ENCODE results near the gene WNK1.
"Not testable (repeated sequence)": the region's sequence is repeated elsewhere in the genome, so short reads cannot be mapped to it uniquely, and the experiment has no call there.

WNK1 gene

DNA sequence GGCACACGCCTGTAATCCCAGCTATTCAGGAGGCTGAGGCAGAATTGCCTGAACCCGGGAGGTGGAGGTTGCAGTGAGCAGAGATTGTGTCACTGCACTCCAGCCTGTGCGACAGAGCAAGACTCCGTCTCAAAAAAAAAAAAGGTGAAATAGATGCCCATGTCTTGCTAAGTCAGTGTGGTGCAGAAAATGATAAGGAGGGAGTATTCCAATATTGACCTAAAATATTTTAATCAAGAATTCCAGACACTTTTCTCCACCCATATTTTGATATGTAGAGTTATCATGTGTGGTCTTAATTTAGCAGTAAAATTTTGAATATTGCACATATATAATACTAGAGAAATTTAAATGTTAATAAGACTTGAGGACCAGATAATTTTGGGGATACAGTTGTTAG, 57.7 kb downstream of the WNK1 start:
- H3K4me3 ChIP-seq (ENCODE audit: low read length), result no peak overlapping the region
- TF ChIP-seq, protein P1, sequence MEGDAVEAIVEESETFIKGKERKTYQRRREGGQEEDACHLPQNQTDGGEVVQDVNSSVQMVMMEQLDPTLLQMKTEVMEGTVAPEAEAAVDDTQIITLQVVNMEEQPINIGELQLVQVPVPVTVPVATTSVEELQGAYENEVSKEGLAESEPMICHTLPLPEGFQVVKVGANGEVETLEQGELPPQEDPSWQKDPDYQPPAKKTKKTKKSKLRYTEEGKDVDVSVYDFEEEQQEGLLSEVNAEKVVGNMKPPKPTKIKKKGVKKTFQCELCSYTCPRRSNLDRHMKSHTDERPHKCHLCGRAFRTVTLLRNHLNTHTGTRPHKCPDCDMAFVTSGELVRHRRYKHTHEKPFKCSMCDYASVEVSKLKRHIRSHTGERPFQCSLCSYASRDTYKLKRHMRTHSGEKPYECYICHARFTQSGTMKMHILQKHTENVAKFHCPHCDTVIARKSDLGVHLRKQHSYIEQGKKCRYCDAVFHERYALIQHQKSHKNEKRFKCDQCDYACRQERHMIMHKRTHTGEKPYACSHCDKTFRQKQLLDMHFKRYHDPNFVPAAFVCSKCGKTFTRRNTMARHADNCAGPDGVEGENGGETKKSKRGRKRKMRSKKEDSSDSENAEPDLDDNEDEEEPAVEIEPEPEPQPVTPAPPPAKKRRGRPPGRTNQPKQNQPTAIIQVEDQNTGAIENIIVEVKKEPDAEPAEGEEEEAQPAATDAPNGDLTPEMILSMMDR (conservative IDR thresholded peaks at IDR 0.05; ENCODE audit: low read length), result no peak
- no peak for DNase-seq (ENCODE audit: low read depth)

DNA sequence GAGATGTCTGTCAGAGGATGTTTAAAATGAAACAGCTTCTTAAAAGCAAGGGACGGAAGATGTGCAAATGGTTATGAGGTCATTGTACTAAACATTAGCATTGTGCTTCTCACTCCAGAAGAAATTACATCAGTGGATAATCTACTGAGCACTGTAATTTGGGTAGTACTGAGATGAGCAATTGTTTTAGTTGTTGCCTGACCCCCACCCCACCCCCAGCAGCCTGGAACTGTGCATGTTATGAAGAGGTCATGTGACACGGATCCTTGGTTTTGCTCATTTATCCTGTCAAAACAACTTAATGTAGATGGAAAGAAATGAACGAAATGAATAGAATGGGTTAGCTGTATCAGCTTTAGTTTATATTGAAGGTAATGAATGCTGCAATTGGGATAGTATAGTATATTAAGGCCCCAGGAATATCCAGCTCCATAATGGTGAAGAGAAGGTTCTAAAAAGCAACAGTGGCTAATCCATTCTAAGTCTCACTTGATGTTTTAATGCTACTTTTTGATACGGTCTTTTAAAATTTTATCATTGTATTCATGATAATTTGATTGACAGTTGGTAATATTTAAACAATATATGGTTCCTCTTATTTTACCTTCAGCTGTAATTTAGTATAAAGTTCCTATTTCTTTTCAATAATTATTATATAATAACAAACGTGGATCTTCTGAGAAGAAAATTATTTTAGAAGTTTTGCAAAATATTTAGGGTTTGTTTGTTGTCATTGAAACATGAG, 58.5 kb downstream of the WNK1 start:
- TF ChIP-seq, protein P1 (conservative IDR thresholded peaks at IDR 0.05; ENCODE audit: low read length), result no peak
- no peak for DNase-seq (ENCODE audit: low read depth)
- H3K4me3 ChIP-seq (ENCODE audit: low read length), result no peak overlapping the region

GRCh38 chr12:812950-813349, 60.6 kb downstream of the WNK1 start:
- TF ChIP-seq, protein P1 (conservative IDR thresholded peaks at IDR 0.05; ENCODE audit: low read length), result no peak
- no peak overlapping the region for H3K4me3 ChIP-seq (ENCODE audit: low read length)
- DNase-seq (ENCODE audit: low read depth), result no peak

DNA sequence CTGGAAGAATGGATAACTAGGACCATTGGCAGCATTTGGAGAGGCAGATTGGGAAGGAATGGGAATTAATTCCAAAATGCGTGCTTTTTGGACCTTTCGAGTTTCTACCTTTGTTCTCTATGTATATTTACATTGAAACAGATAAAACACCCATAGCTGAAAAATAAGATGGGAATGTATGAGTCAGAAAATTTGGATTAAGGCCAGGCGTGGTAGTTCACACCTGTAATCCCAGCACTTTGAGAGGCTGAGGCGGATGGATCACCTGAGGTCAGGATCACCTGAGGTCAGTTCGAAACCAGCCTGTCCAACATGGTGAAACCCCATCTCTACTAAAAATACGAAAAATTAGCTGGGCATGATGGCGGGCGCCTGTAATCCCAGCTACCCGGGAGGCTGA, 65.1 kb downstream of the WNK1 start:
- H3K4me3 ChIP-seq (ENCODE audit: low read length); DNase-seq (ENCODE audit: low read depth): not testable (repeated sequence)

- H3K4me3 ChIP-seq (ENCODE audit: low read length), result no peak overlapping the region
- TF ChIP-seq, protein P1 (conservative IDR thresholded peaks at IDR 0.05; ENCODE audit: low read length), result no peak
- DNase-seq (ENCODE audit: low read depth), result no peak
Observed at GRCh38 chr12:817941-818600, 65.7 kb downstream of the WNK1 start.

GRCh38 chr12:818733-819132, 66.4 kb downstream of the WNK1 start:
- DNase-seq (ENCODE audit: low read depth), result no peak
- no peak overlapping the region for H3K4me3 ChIP-seq (ENCODE audit: low read length)
- TF ChIP-seq, protein P1 (conservative IDR thresholded peaks at IDR 0.05; ENCODE audit: low read length), result peak; percentile 16

- no peak for DNase-seq (ENCODE audit: low read depth)
- no peak overlapping the region for H3K4me3 ChIP-seq (ENCODE audit: low read length)
- TF ChIP-seq, protein P1 (conservative IDR thresholded peaks at IDR 0.05; ENCODE audit: low read length), result no peak
Observed at GRCh38 chr12:820336-820735, 68.0 kb downstream of the WNK1 start.

All from AG10803 (cell line).